HepG2 (cell line): ENCODE measurements around the gene FBXO39. TPM values are rescaled to one million over a fixed set of nuclear protein-coding genes. Genes with fewer than 3 reads are reported as not detected.

Experiments
- FOXA1 ChIP-seq, 2 experiments: fragments of 450-650 bp in 1 of 2; sonication (generic) in 1 of 2; formaldehyde crosslinking in 1 of 2; IDR thresholded peaks; 2 replicates each; pipeline versions ENCODE4 v1.4.0 to v1.6.1; 2016 to 2020; ENCODE audit warnings: missing genetic modification reagents in 1 of 2
- FOXP4 ChIP-seq: sonication (generic); formaldehyde crosslinking; IDR thresholded peaks from 2 replicates; pipeline ENCODE4 v1.4.0; 2020; ENCODE audit warnings: missing genetic modification reagents
- GFI1 ChIP-seq: sonication (generic); formaldehyde crosslinking; IDR thresholded peaks from 2 replicates; pipeline ENCODE4 v1.5.0; 2020; ENCODE audit warnings: missing genetic modification reagents, mild to moderate bottlenecking, borderline replicate concordance
- GTF2F1 ChIP-seq: fragments of 150-350 bp; IDR thresholded peaks from 2 replicates; pipeline ENCODE4 v1.6.1; 2014; ENCODE audit warnings: low read length
- HNF1A ChIP-seq, 2 experiments: sonication (generic) in 1 of 2; formaldehyde crosslinking in 1 of 2; IDR thresholded peaks; 2 replicates each; pipeline versions ENCODE4 v1.4.0 to v1.6.1; 2016 to 2020; ENCODE audit warnings: borderline replicate concordance in 1 of 2, low read depth in 1 of 2, mild to moderate bottlenecking in 1 of 2, missing genetic modification reagents in 1 of 2
- HNRNPH1 ChIP-seq: fragments of 200-400 bp; formaldehyde crosslinking; optimal IDR thresholded peaks from 2 replicates; pipeline ENCODE3; 2017; ENCODE audit warnings: mild to moderate bottlenecking, low read depth, low read length
- LCORL ChIP-seq, 2 experiments: fragments of 450-650 bp in 1 of 2; sonication (generic) in 1 of 2; formaldehyde crosslinking in 1 of 2; IDR thresholded peaks; 2 replicates each; pipeline versions ENCODE4 v1.5.0 to v1.6.1; 2017 to 2020; ENCODE audit warnings: antibody characterized with exemption in 1 of 2, missing genetic modification reagents in 1 of 2
- MED13 ChIP-seq: sonication (generic); formaldehyde crosslinking; IDR thresholded peaks from 2 replicates; pipeline ENCODE4 v1.5.0; 2020; ENCODE audit warnings: missing genetic modification reagents
- NR2C2 ChIP-seq: sonication (generic); formaldehyde crosslinking; IDR thresholded peaks from 2 replicates; pipeline ENCODE4 v1.4.0; 2020; ENCODE audit warnings: missing genetic modification reagents, mild to moderate bottlenecking, moderate library complexity, borderline replicate concordance
- RBFOX2 ChIP-seq: fragments of 200-400 bp; formaldehyde crosslinking; IDR thresholded peaks from 2 replicates; pipeline ENCODE4 v1.6.1; 2017; ENCODE audit warnings: low read depth, mild to moderate bottlenecking, low read length
- RCOR2 ChIP-seq: IDR thresholded peaks from 2 replicates; pipeline ENCODE4 v1.6.1; 2016; ENCODE audit warnings: missing biosample characterization, missing genetic modification reagents
- THRA ChIP-seq: sonication (generic); formaldehyde crosslinking; IDR thresholded peaks from 2 replicates; pipeline ENCODE4 v1.4.0; 2020; ENCODE audit warnings: missing genetic modification reagents, borderline replicate concordance
- ZBTB49 ChIP-seq: sonication (generic); formaldehyde crosslinking; IDR thresholded peaks from 2 replicates; pipeline ENCODE4 v1.4.0; 2020; ENCODE audit warnings: missing genetic modification reagents, borderline replicate concordance
- ZNF205 ChIP-seq: IDR thresholded peaks from 2 replicates; pipeline ENCODE4 v1.6.1; 2018; ENCODE audit warnings: missing biosample characterization, missing genetic modification reagents
- ZNF660 ChIP-seq: sonication (generic); formaldehyde crosslinking; IDR thresholded peaks from 2 replicates; pipeline ENCODE4 v1.5.1; 2020; ENCODE audit warnings: mild to moderate bottlenecking, low read depth, missing genetic modification reagents, borderline replicate concordance
- ZNF7 ChIP-seq: IDR thresholded peaks from 2 replicates; pipeline ENCODE4 v1.6.1; 2016; ENCODE audit warnings: missing biosample characterization, missing genetic modification reagents
- ZNF713 ChIP-seq: sonication (generic); formaldehyde crosslinking; IDR thresholded peaks from 2 replicates; pipeline ENCODE4 v1.4.0; 2020; ENCODE audit warnings: mild to moderate bottlenecking, missing genetic modification reagents
- polyA plus RNA-seq, 8 experiments: library from polyadenylated mRNA; depleted of rRNA in 3 of 8; stranded (reverse) in 7 of 8; unstranded in 1 of 8; fragments of >200 nt; fragmentation: Illumina TruSeq in 4 of 8; extraction: Trizol in 4 of 8; gene quantifications; 2 replicates each; pipeline versions ENCODE4 v1.2.1 to v1.2.3, GENCODE V29; 2011 to 2016; ENCODE audit warnings: low read depth in 4 of 8, missing spikeins in 1 of 8, mixed read lengths in 1 of 8; ENCODE audit not compliant: insufficient read depth in 1 of 8
- total RNA-seq, 5 experiments: library from RNA; depleted of rRNA; stranded (reverse); fragments of >200 nt; fragmentation: Illumina TruSeq; extraction: Trizol; gene quantifications; 2 replicates each; pipeline ENCODE4 v1.2.3, GENCODE V29; 2016; ENCODE audit warnings: low read depth in 1 of 5

The FBXO39 gene
- total and polyA plus RNA-seq, 2 of the 13 experiments (the other 11 are each of a cell fraction or from before 2014, with no cell fraction given): 0.09 TPM; not detected in 1

- TF ChIP-seq FOXP4 (CRISPR knock-in tag) (0 out of 2 replicates have a peak, but pooled peaks have one; percentile 36), ZBTB49 (no peak), GFI1 (peak; percentile 15; the same call in 1 of the 2 replicates), MED13 (no peak), NR2C2 (CRISPR knock-in tag) (peak; percentile 44; the same call in 1 of the 2 replicates), HNF1A (IDR thresholded peaks at IDR 0.05; ENCODE audit: low read depth) (no peak), HNF1A (CRISPR knock-in tag; IDR thresholded peaks at IDR 0.05; ENCODE audit: borderline replicate concordance) (0 out of 2 replicates have a peak, but pooled peaks have one; percentile 27), RBFOX2 (peak; percentile 47; the same call in 1 of the 2 replicates), ZNF713 (CRISPR knock-in tag) (no peak), ZNF205 (CRISPR knock-in tag) (no peak), RCOR2 (CRISPR knock-in tag) (no peak), LCORL (IDR thresholded peaks at IDR 0.05) (no peak), LCORL (CRISPR knock-in tag; IDR thresholded peaks at IDR 0.05) (0 out of 2 replicates have a peak, but pooled peaks have one; percentile 14), THRA (CRISPR knock-in tag) (no peak), GTF2F1 (no peak), FOXA1 (IDR thresholded peaks at IDR 0.05) (no peak), FOXA1 (CRISPR knock-in tag; IDR thresholded peaks at IDR 0.05) (peak; percentile 74), ZNF660 (CRISPR knock-in tag) (no peak), HNRNPH1 (no peak), ZNF7 (CRISPR knock-in tag) (no peak)
Observed at GRCh38 chr17:6752068-6752909, 23.7 kb upstream of the FBXO39 start (continued).
